Panc1 (cell line): Measurements from ENCODE around the gene FGD4. TPM values are rescaled to one million over a fixed set of nuclear protein-coding genes. Genes with fewer than 3 reads are reported as not detected.

ENCODE experiments used
- ATAC-seq: fragments of 200-7000 bp; cut with Tn5 transposase; 2 replicates; pipeline ENCODE4 v1.9.1; 2020; ENCODE audit warnings: mild to moderate bottlenecking, moderate library complexity
- BruUV-seq: library from RNA; stranded (reverse); fragments of 400-500 nt; replicated peaks from 2 replicates; lab custom pipeline; 2021; lab: Mats Ljungman, UMichigan
- CTCF ChIA-PET: fragments of 300-600 bp; sonication (Branson Sonifier 250); formaldehyde crosslinking; loops from one replicate; lab custom pipeline; 2022; ENCODE audit warnings: antibody characterized with exemption; lab: Charles Lee
- POLR2A ChIA-PET: fragments of 300-600 bp; sonication (Branson Sonifier 250); formaldehyde crosslinking; loops from one replicate; lab custom pipeline; 2022; ENCODE audit warnings: antibody characterized with exemption; lab: Charles Lee
- DNase-seq: peaks from one replicate; pipeline ENCODE4 v3.0.0-alpha.2; 2010; ENCODE audit warnings: low read depth, low spot score
- H3K27ac ChIP-seq: 2 replicates; pipeline ENCODE4 v1.5.1; 2011; ENCODE audit warnings: mild to moderate bottlenecking, low read length, inconsistent platforms
- H3K27me3 ChIP-seq: fragments of 200-500 bp; sonication (Bioruptor generic); 2 replicates; pipeline ENCODE4 v1.6.0; 2014; ENCODE audit warnings: low read length, inconsistent platforms; ENCODE audit not compliant: control insufficient read depth, insufficient read depth
- H3K36me3 ChIP-seq: fragments of 200-500 bp; sonication (Bioruptor generic); 2 replicates; pipeline ENCODE4 v1.5.1; 2014; ENCODE audit warnings: inconsistent platforms, mild to moderate bottlenecking, low read length, moderate library complexity; ENCODE audit not compliant: control insufficient read depth, insufficient read depth
- H3K4me1 ChIP-seq: 2 replicates; pipeline ENCODE4 v1.5.1; 2011; ENCODE audit warnings: inconsistent platforms, mild to moderate bottlenecking, low read length, moderate library complexity; ENCODE audit not compliant: control insufficient read depth, insufficient read depth
- H3K4me3 ChIP-seq, 2 experiments: 2 replicates each; pipeline ENCODE4 v1.5.1; 2011 to 2012; ENCODE audit warnings: low read depth in 2 of 2, low read length in 2 of 2, mild to moderate bottlenecking in 2 of 2, inconsistent platforms in 1 of 2, moderate library complexity in 1 of 2
- H3K9me3 ChIP-seq: fragments of 200-500 bp; sonication (Bioruptor generic); 2 replicates; pipeline ENCODE4 v1.5.1; 2014; ENCODE audit warnings: low read depth, mild to moderate bottlenecking, inconsistent platforms, low read length, moderate library complexity; ENCODE audit not compliant: control insufficient read depth, insufficient read depth
- CTCF ChIP-seq: fragments of 450-650 bp; IDR thresholded peaks from 2 replicates; pipeline ENCODE4 v1.5.1; 2017; ENCODE audit warnings: mild to moderate bottlenecking
- POLR2AphosphoS5 ChIP-seq: IDR thresholded peaks from 2 replicates; pipeline ENCODE4 v1.6.1; 2012; ENCODE audit warnings: mild to moderate bottlenecking, low read depth, low read length, moderate library complexity
- REST ChIP-seq, 2 experiments: IDR thresholded peaks; 2 replicates each; pipeline ENCODE4 v1.6.1; 2011 to 2012; ENCODE audit warnings: low read depth in 2 of 2, control low read depth in 1 of 2, low read length in 1 of 2, mild to moderate bottlenecking in 1 of 2, moderate library complexity in 1 of 2; ENCODE audit not compliant: insufficient read depth in 1 of 2
- SIN3A ChIP-seq: IDR thresholded peaks from 2 replicates; pipeline ENCODE4 v1.6.1; 2012; ENCODE audit warnings: low read depth, mild to moderate bottlenecking, low read length, moderate library complexity, borderline replicate concordance; ENCODE audit not compliant: insufficient read depth
- TCF7L2 ChIP-seq: IDR thresholded peaks from 2 replicates; pipeline ENCODE4 v1.6.1; 2011; ENCODE audit warnings: mild to moderate bottlenecking, low read depth, low read length, inconsistent platforms
- in situ Hi-C: cut with HindIII; loops from 2 replicates; pipeline ENCODE4 v1.10.0; 2016; ENCODE audit warnings: low sequenced_read_pairs, low pct_unique_long_range_greater_than_20kb
- intact Hi-C: fragments of 100-400 bp; cut with micrococcal nuclease; formaldehyde crosslinking; loops from one replicate; pipeline ENCODE4 v1.10.0; 2022; ENCODE audit not compliant: unreplicated experiment
- total RNA-seq: library from RNA; stranded (reverse); gene quantifications from one replicate; pipeline ENCODE4 v1.2.1, GENCODE V29; 2021; ENCODE audit not compliant: unreplicated experiment

Gene FGD4
- total RNA-seq, 1 experiment from 2014 or later = 5.0 TPM

GRCh38 chr12:32558903-32559302, 159.5 kb downstream of the FGD4 start:
- intact Hi-C loops (no loop called here), in situ Hi-C loops (no loop called here)
- no peaks in the 10 kb centered on the region for H3K36me3 ChIP-seq
- H3K27me3 ChIP-seq = no peaks in the 10 kb centered on the region
- H3K4me3 ChIP-seq = no peak overlapping the region
- TF ChIP-seq CTCF (no peak), SIN3A (no peak), TCF7L2 (no peak), REST (IDR thresholded peaks at IDR 0.05; ENCODE audit: insufficient read depth in 1 of 2, low read depth in 2 of 2, low read length in 1 of 2) (no peak), POLR2AphosphoS5 (no peak)
- ATAC-seq = no peak
- no peak for DNase-seq
- CTCF ChIA-PET = no interaction called here
- H3K4me1 ChIP-seq = no peaks in the 10 kb centered on the region
- POLR2A ChIA-PET = no interaction called here
- BruUV-seq = no TSS peak
- H3K27ac ChIP-seq = no peak overlapping the region
- no peaks in the 10 kb centered on the region for H3K9me3 ChIP-seq

- Histone ChIP-seq H3K27me3 (no peaks in the 10 kb centered on the region), H3K9me3 (no peaks in the 10 kb centered on the region), H3K4me3 (no peak overlapping the region), H3K27ac (no peak overlapping the region), H3K4me1 (no peaks in the 10 kb centered on the region), H3K36me3 (no peaks in the 10 kb centered on the region)
- in situ Hi-C loops = no loop called here
- ATAC-seq = no peak
- ChIA-PET CTCF (no interaction called here), POLR2A (no interaction called here)
- no TSS peak for BruUV-seq
- intact Hi-C loops = no loop called here
- no peak for DNase-seq
- TF ChIP-seq POLR2AphosphoS5 (no peak), REST (IDR thresholded peaks at IDR 0.05; ENCODE audit: insufficient read depth in 1 of 2, low read depth in 2 of 2, low read length in 1 of 2) (no peak), SIN3A (no peak), CTCF (no peak), TCF7L2 (no peak)
Observed at GRCh38 chr12:32559434-32559833, 160.1 kb downstream of the FGD4 start.
